T-helper 22 cell (primary cell): Measurements from ENCODE around the gene CCNK.
A peak's percentile ranks its signal among the peaks of the same experiment; 100 is the strongest.

ENCODE experiments used
- DNase-seq: peaks from one replicate; pipeline ENCODE4 v3.0.0-alpha.2; 2020; ENCODE audit warnings: low read depth

CCNK gene

DNA sequence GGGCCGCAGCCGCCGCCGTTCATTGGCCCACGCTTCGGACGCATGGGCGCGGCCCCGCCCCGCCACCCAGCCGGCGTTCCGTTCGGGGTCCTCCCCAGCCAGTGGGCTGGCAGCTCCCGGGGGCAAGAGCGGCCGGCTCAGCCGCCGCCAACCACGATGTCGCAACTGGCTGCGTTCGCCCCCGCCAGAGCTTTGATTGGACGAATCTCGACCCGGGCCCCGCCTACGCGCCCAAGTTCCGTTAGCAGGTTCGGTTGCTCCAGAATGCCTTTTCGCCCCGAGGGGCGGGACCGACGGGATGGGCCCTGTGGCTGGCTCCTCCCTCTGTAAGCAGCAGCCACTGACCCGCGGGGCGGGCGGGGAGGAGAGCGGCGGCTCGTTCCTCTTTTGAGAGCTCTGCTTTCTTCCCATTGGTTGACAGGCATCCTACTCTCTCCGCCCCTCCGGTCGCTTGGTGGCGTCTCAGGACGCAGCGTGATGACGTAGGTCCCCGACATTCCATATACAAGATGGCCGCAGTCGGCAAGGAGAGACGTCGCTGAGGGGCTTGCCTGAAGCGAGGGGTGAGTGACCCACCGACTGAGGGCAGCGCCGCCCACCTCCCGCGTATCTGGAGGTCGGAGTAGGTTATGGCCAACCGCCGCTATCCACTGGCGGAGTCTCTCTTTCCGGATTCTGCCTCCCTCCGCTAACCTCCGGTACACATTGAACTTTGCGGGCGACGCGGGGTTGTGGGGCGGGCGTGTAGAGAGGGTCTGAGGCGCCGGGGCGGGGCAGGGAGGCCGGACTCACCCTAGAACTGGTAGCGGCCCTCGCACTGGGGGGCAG lies at the start of gene CCNK:
TSS of gene CCNK (plus strand) at position 493 of the 828 bp plus-strand sequence. CDS start 11,269 bp downstream, outside the sequence.
- DNase-seq: peak; percentile 100

DNA sequence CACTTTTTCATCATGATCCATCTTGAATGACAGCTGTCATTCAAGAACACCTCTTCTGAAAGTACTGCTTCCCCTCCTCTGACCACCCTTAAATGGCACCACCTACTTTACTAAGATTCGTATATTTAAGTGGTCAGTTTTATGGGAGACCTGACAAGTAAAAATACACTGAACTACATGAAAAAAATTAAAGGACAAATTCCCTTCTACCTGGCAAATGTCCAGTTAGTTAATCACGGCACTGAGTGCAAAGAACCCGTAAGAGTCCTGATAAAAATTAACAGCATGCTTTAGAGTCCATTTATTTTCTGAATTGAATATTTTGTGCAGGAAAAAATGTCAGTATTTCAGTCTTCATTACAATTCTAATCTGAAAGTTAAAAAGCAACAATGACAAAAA lies 49.2 kb upstream of the CCNK start:
- DNase-seq: no peak

DNA sequence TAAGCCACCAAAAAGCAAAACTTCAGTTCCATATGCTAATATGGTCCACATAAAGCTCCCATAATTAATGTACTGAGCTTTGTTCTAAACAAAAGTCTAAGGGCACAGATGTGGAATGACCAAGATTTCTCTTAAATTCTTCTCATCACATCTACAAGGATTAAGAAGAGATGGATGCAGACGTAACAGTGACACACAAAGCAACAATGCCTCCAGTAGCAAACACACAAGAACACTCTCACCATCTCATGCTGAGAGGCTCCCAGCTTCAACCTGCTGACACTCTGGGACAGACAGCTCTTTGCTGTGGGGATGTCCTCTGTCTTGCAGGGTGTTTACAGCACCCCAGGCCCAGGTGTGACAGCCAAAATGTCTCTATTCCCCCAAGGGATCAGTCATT lies 48.7 kb upstream of the CCNK start:
- DNase-seq: no peak

DNA sequence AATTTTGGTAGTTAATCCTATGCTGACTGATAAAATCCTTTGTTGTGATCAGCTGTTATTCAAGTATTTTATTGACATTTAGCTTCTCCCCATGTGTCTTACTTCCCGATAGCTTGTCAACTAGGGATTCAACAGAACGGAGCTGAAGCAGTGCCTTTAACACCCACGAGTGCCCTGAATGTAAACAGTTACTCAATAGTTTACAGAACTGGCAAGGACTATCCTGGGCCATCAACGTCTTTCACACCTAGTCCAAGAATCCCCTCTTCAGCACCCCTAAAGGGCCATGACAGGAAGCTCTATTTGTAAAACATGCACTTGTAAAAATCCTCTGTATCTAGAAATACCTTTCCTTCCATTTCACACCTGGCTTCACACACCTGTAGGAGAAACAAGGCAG lies 45.9 kb upstream of the CCNK start:
- no peak for DNase-seq

DNA sequence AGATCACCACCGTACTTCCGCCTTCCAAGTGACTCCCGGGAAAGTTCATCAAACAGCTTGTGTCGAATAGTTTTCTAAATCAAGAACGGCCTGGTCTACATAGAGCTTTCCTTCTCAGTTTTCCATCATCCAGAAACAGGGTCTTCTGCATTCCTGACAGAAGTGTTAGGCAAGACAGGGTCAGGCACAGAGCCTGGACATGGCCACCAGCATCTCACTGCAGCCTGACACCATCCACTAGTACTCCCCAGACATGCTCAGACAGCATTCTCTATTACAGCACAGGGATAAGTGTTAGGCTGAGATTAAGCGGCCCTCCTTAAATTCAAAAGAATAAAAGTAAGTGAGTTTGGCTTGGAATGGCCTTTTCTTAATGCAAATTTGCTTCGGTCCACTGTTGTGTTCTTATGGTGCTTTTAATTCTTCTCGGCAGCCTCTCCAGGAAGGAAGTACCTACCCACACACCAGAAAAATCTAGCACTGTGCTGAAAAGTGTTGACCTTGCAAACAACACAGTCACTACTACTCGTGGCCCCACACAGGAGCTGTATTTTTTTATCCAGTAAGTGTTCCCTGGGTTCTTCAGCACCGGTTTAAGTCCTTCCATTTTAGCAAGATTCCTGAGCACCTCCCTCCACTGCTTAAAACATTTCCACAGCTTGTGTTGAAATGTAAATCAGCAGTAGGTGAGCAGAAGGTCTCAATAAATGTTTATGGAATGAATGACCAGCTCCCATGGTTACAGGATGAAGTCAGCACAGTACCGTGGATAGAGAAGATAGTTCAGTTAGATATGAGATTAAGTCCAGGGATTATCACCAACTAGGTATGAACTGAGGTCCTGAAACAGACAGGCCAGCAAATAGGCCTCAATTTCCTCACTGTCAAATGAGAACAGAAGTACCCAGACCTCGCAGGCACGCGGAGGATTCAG lies 44.7 kb upstream of the CCNK start:
- DNase-seq: no peak

GRCh38 chr14:99437706-99438105 lies 43.5 kb upstream of the CCNK start:
- no peak for DNase-seq

DNA sequence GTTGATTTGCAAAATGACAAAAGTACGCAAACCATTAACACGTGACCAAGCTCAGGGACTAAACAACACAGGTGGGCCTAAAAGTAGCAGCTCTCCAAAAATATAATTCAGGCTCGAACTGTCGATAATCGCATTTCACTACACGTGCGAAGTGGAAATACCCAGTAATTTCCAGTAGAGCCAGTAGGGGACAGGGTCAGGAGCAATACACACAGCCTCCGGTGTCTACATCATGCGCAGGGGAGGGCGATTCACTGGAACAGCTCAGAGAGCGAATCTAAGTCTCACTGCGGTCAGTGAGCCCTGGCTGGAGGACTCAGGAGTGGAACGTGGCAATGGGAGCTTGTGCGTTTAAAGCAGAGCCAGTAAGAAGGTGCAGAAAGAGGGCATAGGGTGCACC lies 40.9 kb upstream of the CCNK start:
- DNase-seq: no peak

GRCh38 chr14:99441157-99441870 lies 39.9 kb upstream of the CCNK start:
- no peak for DNase-seq

- DNase-seq: no peak
Measured at GRCh38 chr14:99441918-99442317, 39.3 kb upstream of the CCNK start.

DNA sequence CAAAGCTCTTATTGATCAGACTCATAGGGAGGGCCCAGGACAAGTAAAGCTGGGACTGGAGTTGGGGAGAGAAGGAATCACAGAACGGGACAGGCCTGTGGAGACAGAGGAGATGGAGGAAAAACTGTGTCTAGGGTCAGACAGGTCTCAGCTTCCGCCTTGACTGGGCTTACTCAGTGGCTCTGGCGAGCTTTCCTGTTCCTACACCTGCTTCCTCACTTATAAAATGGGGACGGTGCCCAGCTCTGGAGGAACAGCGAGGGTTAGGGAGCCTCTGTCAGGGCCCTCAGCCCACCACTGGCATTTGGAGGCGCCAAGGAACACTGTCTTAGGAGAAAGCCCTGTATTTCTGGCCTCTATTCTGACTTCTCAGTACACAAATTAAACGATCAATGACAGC lies 35.3 kb upstream of the CCNK start:
- no peak for DNase-seq

- no peak for DNase-seq
Measured at GRCh38 chr14:99447739-99448138, 33.5 kb upstream of the CCNK start.

DNA sequence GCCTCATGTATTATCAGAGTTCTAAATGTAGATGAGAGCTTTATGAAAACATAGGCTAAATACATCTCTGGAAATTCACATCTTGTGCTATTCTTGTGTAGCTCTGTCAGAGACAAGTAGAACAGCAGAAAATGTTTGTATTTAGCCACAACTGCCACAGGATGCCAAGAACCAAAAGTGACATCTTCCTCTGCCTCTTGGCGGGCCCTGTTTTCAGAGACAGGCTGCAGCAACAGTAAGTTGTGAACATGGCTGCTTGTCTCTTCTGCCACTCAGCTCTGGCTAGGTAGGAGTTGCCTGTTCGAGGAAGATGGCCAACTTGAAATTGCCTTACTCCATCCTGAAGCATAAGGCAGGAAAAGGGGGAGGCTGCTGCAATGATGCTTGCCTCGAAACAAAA lies 30.9 kb upstream of the CCNK start:
- no peak for DNase-seq

DNA sequence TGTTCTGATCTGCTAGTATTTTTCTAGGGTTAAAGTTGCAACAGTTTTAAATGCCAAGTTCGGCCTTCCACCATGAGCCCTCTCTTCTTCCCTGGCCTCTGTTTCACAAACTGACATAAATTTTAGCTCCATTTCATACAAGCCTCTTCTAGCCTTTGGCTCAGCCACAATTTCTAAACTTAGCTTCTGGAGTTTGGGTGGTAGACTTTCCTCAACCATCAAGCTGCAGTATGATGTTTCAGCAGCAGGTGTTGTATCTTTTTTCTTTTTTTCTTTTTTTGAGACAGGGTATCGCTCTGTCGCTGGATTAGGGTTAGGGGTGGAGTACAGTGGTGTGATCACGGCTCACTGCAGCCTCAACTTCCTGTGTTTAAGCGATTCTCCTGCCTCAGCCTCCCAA lies 30.0 kb upstream of the CCNK start:
- no peak for DNase-seq

- DNase-seq: no peak
Measured at GRCh38 chr14:99452968-99453367, 28.2 kb upstream of the CCNK start.

- DNase-seq: no peak
Measured at GRCh38 chr14:99454246-99454645, 27.0 kb upstream of the CCNK start.

DNA sequence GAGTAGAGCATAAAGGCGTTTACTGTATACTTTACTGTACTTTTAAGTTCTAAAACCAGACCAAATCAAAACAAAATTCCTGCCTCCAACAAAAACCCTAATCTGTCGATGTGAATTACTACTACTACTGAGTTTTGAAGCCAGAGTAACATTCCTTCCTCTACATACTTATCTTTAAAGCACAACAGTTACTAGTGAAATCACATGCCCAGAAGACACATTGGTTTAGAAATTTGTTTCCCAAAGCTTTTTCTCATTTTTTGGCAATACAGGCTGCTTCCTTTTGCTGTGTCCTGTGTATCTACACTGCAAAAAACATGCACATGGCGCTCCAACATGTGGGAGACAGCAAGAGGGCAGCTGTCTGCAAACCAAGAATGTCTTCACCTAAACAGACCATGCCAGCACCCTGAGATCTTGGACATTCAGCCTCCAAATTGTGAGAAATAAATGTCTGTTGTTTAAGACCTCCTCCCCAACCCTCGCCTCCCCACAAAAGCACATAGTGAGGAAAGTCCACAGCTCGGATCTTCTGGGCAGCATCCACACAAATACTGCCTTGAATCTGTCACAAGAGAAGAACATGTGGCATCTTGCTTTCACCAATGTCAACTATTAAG lies 21.6 kb upstream of the CCNK start:
- DNase-seq: no peak

- DNase-seq: no peak
Measured at GRCh38 chr14:99460793-99461192, 20.4 kb upstream of the CCNK start.

DNA sequence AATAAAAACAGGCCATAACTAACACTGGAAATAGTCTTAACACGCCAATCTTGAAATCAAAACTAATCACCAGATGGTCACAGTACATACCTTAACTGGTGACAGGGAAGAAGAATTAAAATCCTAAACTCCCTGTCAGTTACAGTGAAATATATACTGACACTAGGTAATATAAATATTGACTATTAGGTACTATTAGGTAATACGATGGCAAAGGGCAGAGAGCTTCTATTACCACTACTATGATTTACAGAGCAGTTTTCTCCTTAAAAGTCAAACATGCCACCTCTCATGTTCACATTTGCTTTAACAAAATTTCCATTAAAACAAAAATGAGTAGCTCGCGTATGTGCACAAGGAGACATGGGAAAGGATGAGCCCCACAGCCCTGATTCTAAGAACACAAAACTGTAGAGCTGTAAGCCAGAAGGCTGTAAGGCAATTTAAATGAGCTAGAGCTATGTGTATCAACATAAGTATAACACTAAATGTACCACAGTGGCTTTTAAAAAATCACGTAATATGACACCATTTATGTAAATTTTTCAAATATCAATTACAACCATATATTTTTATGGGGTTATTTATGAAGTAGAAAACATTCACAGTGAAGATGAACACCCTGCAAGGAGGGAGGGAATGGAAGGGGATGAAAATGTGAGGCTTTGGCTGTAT lies 19.7 kb upstream of the CCNK start:
- DNase-seq: no peak

GRCh38 chr14:99462210-99462609 lies 19.0 kb upstream of the CCNK start:
- no peak for DNase-seq

GRCh38 chr14:99463974-99464373 lies 17.2 kb upstream of the CCNK start:
- DNase-seq: no peak

GRCh38 chr14:99465288-99465687 lies 15.9 kb upstream of the CCNK start:
- DNase-seq: no peak
